Activated CD8-positive, alpha-beta memory T cell treated with anti-CD3 and anti-CD28 coated beads for 1 hour (primary cell): ENCODE data around the gene TWF2.
"Not testable (repeated sequence)": the region's sequence is repeated elsewhere in the genome, so short reads cannot be mapped to it uniquely, and the experiment has no call there.

ENCODE experiments used
- DNase-seq, 2 donors: peaks; one replicate each; pipeline ENCODE4 v3.0.0-alpha.2; 2020; ENCODE audit warnings: low read depth in 1 of 2; ENCODE audit errors: extremely low read depth in 1 of 2

Gene TWF2

DNA sequence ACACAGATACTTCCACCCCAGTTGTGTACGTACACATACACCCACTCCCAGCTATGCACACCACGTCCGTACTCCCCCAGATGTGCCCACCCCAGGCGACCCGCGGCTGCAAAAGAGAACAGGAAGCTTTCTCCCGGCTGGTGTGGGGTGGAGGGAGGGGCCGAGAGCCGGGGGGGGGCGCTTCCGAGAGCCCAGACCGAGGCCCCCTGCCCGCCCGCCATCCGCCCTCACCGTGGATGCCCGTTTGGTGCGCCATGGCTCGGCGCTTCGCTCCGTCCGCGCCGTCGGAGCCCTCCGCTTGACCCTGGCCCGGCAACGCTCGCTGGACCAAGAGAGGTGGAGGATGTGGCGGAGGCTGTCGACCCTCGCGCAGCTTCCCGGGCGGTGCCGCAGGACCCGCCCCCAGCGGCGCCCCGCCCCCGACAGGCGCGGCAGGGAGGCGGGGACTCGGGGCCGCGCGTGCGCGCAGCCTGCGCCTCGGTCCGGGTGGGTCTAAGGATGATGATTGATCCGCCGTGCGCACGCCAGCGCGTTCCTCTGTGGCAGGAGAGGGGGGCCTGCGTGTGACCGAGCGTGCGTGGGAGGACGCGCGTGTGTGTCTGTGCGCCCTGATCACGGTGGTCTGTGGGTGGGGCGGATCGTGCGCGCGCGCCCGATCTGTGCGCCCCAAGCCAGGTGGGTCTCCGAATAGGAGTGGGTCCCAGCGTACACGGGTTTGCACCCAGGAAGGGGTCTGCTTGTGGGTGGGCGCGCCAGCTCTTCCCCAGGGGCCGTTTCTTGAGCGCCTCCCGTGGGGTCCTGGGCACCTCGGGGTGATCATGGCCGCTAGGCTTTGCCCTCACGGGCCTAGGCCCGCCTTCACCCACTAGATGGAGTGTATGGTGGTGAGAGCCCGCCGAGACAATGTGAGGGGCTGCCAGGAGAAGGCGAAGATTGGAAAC lies at the start of gene TWF2:
TSS of gene TWF2 (minus strand) at position 398 of the 941 bp plus-strand sequence. CDS start at position 256, 142 bp downstream.
- DNase-seq: peak; percentile 68 to 74

GRCh38 chr3:52288674-52289073 lies 49.7 kb upstream of the TWF2 start:
- no peak for DNase-seq

DNA sequence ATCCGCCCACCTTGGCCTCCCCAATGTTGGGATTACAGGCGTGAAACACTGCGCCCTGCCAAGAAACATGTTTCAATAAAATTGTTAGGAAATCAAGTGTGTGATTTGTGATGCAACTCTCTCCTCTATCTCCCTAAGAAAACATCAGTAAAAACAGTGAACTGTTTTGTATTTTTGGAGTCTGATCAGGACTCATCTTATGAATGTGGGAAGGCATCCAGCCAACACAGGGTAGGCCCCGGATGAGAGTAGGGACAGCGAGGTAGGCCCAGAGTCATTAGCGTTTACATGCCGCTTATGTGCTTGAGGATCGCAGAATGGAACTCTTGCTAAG lies 47.8 kb upstream of the TWF2 start:
- no peak for DNase-seq

DNA sequence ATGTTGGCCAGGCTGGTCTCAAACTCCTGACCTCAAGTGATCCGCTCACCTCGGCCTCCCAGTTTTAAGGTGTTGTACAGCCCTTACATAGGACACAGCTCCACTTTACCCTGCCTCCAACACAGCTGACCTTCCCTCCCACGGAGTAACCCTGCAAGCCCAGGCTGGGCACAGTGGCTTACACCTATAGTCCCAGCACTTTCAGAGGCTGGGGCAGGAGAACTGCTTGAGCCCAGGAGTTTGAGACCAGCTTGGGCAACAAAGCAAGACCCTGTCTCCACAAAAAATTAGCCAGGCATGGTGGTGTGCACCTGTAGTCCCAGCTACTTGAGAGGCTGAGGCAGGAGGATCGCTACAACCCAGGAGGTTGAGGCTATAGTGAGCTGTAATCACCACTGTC lies 45.1 kb upstream of the TWF2 start:
- not testable (repeated sequence) for DNase-seq

- no peak for DNase-seq
Observed at GRCh38 chr3:52283306-52283705, 44.3 kb upstream of the TWF2 start.

DNA sequence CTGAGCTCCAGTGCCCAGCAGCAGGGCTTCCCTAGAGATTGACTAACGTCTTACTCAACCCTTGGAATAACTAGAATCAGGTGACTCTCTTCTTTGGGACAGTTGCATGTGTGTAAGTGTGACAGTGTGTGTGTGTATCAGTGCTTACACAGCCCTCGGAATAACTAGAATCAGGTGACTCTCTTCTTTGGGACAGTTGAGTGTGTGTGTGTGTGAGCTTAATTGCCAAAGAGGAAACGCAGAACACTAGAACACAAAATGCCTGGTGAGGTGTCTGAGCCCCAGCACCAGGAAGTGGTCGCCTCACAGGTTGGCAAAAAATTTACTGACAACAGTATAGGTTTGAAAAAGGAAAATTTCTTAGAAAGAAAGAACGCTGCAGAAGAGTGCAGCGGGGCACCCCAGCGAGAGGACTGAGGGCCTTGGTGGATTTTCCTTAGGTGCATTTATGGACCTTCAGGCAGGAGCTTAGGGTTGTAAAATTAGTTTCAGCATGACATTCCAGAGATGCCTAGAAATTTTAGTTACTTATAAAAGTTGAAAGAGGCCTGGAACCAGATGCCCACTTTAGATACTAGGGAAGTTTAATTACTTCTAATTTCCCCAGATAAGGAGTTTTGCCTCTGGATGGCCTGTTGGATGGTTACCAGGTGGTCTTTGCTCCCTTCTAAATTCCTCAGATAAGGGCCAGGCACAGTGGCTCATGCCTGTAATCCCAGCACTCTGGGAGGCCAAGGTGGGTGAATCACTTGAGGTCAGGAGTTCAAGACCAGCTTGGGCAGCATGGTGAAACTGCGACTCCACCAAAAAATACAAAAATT lies 43.2 kb upstream of the TWF2 start:
- DNase-seq: no peak

GRCh38 chr3:52280050-52280461 lies 41.1 kb upstream of the TWF2 start:
- DNase-seq: no peak

- DNase-seq: no peak
Observed at GRCh38 chr3:52279596-52279995, 40.6 kb upstream of the TWF2 start.

- DNase-seq: peak; percentile 94 to 100
Observed at GRCh38 chr3:52278510-52279069, 39.6 kb upstream of the TWF2 start, which contains the start of gene WDR82. Gene WDR82 (minus strand): TSS chr3:52278649. CDS start chr3:52278361, 288 bp downstream.

DNA sequence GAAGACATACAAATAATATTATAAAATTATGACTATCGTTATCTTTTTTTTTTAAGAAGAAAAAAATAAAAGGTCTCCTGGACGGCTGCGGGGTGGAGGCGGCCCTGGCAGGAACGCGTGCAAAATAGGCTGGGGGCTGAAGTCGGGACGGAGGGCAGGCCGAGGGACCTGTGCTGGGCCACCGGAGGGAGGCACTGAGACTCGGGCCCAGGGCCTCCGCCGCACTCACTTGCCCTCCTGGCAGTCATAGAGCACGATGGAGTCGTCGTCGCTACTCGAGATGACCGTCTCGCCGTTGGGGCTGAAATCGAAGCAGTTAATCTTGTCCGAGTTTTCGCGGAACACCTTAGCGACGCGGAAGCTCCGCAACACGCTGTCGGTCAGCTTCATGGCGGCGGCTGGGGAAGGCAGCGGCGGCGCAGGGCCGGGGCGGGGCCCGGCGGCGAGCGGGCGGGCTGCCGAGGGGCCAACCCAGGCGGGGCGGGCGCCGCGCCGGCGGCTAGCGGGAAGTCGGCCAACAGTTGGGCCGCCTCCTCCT lies 39.1 kb upstream of the TWF2 start:
- DNase-seq: peak in 1 of 2 donors; percentile 49

- DNase-seq: peak; percentile 54 to 57
Observed at GRCh38 chr3:52277071-52277964, 38.4 kb upstream of the TWF2 start.

DNA sequence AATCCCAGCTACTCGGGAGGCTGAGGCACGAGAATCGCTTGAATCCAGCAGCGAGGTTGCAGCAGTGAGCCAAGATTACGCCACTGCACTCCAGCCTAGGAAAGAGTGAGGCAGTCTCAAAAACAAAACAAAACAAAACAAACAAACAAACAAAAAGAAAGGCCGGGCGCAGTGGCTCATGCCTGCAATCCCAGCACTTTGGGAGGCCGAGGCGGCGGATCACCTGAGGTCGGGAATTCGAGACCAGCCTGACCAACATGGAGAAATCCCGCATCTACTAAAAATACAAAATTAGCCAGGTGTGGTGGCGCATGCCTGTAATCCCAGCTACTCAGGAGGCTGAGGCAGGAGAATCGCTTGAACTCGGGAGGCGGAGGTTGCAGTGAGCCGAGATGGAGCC lies 35.8 kb upstream of the TWF2 start:
- DNase-seq: not testable (repeated sequence)

GRCh38 chr3:52272831-52273230 lies 33.9 kb upstream of the TWF2 start:
- no peak for DNase-seq

DNA sequence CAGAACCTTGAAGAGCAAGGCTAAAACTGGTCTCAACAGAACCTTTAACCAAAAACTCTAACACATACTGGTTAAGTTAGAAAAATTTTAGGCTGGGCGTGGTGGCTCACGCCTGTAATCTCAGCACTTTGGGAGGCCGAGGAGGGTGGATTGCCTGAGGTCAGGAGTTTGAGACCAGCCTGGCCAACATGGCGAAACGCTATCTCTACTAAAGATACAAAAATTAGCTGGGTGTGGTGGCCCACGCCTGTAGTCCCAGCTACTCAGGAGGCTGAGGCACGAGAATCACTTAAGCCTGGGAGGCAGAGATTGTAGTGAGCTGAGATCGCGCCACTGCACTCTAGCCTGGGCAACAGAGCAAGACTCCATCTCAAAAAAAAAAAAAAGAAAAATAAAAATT lies 33.2 kb upstream of the TWF2 start:
- not testable (repeated sequence) for DNase-seq

DNA sequence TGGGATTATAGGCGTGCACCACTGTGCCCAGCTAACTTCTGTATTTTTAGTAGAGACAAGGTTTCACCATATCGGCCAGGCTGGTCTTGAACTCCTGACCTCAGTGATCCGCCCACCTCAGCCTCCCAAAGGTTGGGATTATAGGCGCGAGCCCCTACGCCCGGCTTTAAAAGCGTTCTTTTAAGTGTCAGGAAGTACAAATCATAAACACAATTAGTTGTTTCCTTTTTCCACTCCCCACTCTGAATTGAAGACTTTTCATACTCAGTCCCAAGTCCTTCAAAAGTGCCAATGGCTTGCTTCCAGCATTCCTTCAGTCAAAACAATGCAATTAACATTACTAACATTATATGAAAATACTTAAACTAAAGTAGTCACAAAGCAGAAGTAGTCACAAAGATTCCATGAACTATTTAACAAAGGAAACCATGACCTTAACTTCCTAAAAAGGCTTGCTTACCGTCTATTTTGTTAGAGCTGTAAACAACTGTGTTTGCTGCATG lies 31.3 kb upstream of the TWF2 start:
- DNase-seq: no peak

- no peak for DNase-seq
Observed at GRCh38 chr3:52269776-52270175, 30.8 kb upstream of the TWF2 start.

DNA sequence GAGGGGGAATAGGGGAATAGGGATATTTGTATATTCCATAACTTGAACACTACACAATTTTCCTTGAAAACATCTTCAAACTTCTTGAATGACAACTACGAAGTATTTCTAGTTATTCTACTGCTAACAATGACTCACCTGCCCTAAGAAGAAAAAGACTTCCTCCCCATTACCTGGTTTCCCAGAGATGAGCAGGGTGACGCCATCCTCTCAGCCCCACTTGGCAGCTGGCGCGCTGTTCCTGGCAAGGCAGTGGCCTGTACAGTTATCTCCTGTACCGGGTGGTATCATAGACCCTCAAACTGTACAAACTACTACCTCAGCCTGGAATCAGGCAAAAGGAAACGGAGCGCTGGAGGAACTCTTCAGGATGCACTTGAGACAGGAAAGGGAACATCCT lies 29.1 kb upstream of the TWF2 start:
- DNase-seq: no peak

DNA sequence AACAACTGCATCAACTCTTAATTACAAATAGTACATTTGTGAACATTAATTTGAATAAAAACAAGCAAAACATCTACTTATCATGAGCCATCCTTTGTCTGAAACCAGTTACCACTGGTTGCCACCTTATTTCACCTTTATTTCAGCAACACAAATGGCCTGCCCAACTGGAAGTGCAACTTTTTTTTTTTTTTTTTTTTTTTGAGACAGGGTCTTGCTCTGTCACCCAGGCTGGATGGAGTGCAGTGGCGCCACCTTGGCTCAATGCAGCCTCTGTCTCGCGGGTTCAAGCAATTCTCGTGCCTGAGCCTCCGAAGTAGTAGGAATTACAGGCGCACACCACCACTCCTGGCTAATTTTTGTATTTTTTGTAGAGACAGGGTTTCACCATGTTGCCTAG lies 26.4 kb upstream of the TWF2 start:
- DNase-seq: no peak

DNA sequence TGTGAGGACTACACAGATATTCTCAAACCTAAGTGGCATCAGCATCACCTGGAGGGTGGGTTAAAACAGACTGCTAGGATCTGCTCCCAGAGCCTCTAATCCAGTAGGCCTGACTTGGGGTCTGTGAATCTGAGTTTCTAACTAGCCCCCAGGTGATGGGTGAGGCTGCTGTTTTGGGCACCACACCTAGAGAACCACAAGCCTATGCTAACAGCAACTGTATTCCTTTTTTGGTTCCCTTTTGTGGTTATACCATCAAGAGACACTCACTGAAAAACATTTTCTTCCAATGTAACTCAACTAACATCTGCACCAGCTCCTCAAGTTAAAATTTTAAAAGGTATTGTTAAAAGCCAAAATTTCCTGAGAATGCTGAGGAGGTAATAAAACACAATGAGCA lies 23.5 kb upstream of the TWF2 start:
- no peak for DNase-seq

- DNase-seq: no peak
Observed at GRCh38 chr3:52259448-52259847, 20.5 kb upstream of the TWF2 start.
